Duodenal mucosa (tissue), 2 donors: ENCODE measurements around the gene SNX6.
A peak's percentile ranks its signal among the peaks of the same experiment; 100 is the strongest.

Experiments used
- H3K27ac ChIP-seq: one replicate; pipeline ENCODE4 v1.7.0; 2013; ENCODE audit warnings: low read depth, low read length
- H3K27me3 ChIP-seq, 2 donors: one replicate each; pipeline ENCODE4 v1.7.0; 2013; ENCODE audit warnings: low read length in 2 of 2, control low read depth in 1 of 2; ENCODE audit not compliant: insufficient read depth in 2 of 2, control insufficient read depth in 1 of 2
- H3K36me3 ChIP-seq, 2 donors: one replicate each; pipeline ENCODE4 v1.7.0; 2013; ENCODE audit warnings: low read length in 2 of 2, control low read depth in 1 of 2; ENCODE audit not compliant: insufficient read depth in 2 of 2, control insufficient read depth in 1 of 2
- H3K4me1 ChIP-seq, 2 donors: one replicate each; pipeline ENCODE4 v1.7.0; 2013; ENCODE audit warnings: low read length in 2 of 2, control low read depth in 1 of 2; ENCODE audit not compliant: insufficient read depth in 2 of 2, control insufficient read depth in 1 of 2
- H3K4me3 ChIP-seq, 2 donors: one replicate each; pipeline ENCODE4 v1.7.0; 2013; ENCODE audit warnings: low read length in 2 of 2, low read depth in 1 of 2
- H3K9ac ChIP-seq, 2 donors: one replicate each; pipeline ENCODE4 v1.7.0; 2013; ENCODE audit warnings: low read length in 2 of 2, low read depth in 1 of 2
- H3K9me3 ChIP-seq, 2 donors: one replicate each; pipeline ENCODE4 v1.7.0; 2013; ENCODE audit warnings: low read length in 2 of 2, control low read depth in 1 of 2; ENCODE audit not compliant: control insufficient read depth in 1 of 2

Gene SNX6

DNA sequence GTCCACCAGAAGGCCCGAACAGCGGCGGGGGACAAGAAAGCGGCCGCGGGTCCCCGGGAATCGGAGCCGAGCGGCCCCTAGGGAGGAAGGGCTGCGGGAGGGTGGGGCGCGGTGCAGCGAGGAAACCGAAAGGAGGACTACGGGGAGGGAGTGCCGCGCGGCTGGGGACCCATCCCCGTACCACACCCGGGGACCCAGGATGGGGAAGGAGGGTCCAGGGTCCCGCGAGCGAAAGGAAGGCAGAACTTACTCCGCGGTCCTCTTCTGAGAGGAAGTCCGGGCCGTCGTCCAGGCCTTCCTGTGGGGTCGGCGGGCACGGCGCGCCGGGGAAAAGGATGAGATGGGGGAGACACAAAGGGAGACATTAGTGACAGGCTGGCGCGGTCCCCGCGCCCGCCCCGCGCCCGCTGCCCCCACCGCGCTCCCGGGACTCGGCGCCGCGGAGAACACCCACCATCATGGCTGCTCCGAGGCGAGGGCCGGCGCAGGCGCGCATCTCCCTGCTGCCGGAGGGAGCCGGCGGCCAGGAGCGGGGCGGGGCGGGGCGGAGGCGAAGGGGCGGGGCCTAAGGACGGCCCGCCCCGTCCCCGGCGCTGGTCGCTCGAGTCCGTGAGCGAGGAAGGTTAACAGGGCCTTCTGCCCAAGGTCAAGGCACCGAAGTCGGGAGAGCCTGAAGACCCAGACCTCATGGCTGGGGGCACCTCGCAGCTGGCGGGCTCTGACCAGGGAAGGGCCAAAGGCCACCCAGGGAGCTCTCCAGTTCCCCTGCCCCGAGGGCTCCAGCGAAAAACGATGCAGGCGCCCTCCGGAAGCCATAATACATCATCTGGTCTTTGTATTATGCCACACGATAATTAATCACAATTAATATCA is at the start of gene SNX6:
TSS of gene SNX6 (minus strand) at position 492 of the 873 bp plus-strand sequence. CDS start at position 460, 32 bp downstream.
- H3K9me3 ChIP-seq, result no peaks in the 10 kb centered on the region
- H3K27me3 ChIP-seq, result no peaks in the 10 kb centered on the region
- H3K4me3 ChIP-seq, result peak within 1 kb of the TSS; percentile 94 to 99
- H3K4me1 ChIP-seq, result peaks cover 0 to 6% of the 10 kb centered on the region in 2 donors
- no peaks in the 10 kb centered on the region for H3K36me3 ChIP-seq
- H3K9ac ChIP-seq, result peak within 1 kb of the TSS; percentile 98
- H3K27ac ChIP-seq, result peak within 1 kb of the TSS; percentile 89

GRCh38 chr14:34678735-34679134 is 48.8 kb upstream of the SNX6 start:
- Histone ChIP-seq H3K36me3 (no peaks in the 10 kb centered on the region), H3K27me3 (no peaks in the 10 kb centered on the region), H3K4me1 (no peaks in the 10 kb centered on the region), H3K9me3 (no peaks in the 10 kb centered on the region), H3K9ac (no peak overlapping the region), H3K4me3 (no peak overlapping the region), H3K27ac (no peak overlapping the region)

GRCh38 chr14:34678306-34678705 is 48.4 kb upstream of the SNX6 start:
- H3K27me3 ChIP-seq, result no peaks in the 10 kb centered on the region
- no peaks in the 10 kb centered on the region for H3K36me3 ChIP-seq
- no peaks in the 10 kb centered on the region for H3K9me3 ChIP-seq
- no peak overlapping the region for H3K9ac ChIP-seq
- no peak overlapping the region for H3K27ac ChIP-seq
- no peak overlapping the region for H3K4me3 ChIP-seq
- no peaks in the 10 kb centered on the region for H3K4me1 ChIP-seq

DNA sequence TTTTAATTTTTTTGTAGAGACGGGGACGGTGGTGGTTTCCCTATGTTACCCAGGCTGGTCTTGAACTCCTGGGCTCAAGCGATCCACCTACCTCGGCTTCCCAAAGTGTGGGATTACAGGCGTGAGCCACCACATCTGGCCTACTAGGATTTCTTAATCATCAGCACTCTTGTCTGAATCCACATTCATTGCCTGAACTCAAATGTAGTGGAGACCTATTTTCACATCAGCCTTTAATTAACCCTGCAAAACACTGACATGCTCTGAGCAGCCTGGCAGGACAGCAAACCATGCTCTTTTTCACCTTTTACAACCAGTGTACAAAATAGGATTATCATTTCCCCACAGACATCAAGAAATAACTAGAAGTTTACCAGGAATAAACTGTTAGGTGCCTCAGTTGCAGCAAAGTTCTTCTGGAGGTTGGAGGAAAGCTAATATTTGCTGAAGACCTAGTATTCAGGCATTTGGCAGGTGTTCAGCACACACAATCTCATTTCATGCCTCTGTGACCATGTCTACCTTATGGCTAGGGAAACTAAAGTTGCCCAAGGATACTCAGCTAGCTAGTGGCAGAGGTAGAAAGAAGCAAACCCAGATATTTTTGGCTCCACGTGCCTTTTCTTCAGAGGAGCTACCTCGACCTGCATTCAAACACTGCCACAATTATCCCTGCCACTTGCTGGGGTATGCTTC is 46.7 kb upstream of the SNX6 start:
- no peaks in the 10 kb centered on the region for H3K9me3 ChIP-seq
- H3K36me3 ChIP-seq, result no peaks in the 10 kb centered on the region
- H3K27me3 ChIP-seq, result no peaks in the 10 kb centered on the region
- H3K27ac ChIP-seq, result no peak overlapping the region
- no peak overlapping the region for H3K4me3 ChIP-seq
- H3K4me1 ChIP-seq, result no peaks in the 10 kb centered on the region
- H3K9ac ChIP-seq, result no peak overlapping the region

- Histone ChIP-seq H3K36me3 (no peaks in the 10 kb centered on the region), H3K4me1 (peaks cover 3 to 8% of the 10 kb centered on the region in 2 donors), H3K9me3 (no peaks in the 10 kb centered on the region), H3K9ac (no peak overlapping the region), H3K4me3 (no peak overlapping the region), H3K27me3 (no peaks in the 10 kb centered on the region), H3K27ac (no peak overlapping the region)
Measured at GRCh38 chr14:34673702-34674101, 43.8 kb upstream of the SNX6 start.

GRCh38 chr14:34671716-34672115 is 41.8 kb upstream of the SNX6 start:
- Histone ChIP-seq H3K4me1 (peaks cover 3 to 8% of the 10 kb centered on the region in 2 donors), H3K9ac (no peak overlapping the region), H3K36me3 (no peaks in the 10 kb centered on the region), H3K27me3 (no peaks in the 10 kb centered on the region), H3K9me3 (no peaks in the 10 kb centered on the region), H3K27ac (no peak overlapping the region), H3K4me3 (no peak overlapping the region)

DNA sequence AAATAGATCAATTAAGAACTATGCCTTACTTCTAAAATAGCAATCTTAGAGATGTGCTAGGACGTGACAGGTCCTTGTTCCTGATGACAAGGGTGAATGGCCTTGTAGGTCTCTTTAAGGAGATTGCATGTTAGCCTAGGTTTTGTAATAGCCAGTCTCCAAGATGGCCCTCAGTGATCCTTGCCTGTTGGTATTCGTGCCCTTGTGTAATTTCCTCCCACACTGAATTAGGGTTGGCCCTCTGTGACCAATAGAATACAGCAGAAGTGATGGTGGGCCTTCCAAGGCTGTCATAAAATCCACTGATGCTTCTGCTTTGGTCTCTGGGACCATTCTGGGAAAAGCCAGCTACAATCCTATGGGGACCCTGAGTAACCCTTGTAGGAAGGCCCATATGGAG is 38.2 kb upstream of the SNX6 start:
- H3K27me3 ChIP-seq, result no peaks in the 10 kb centered on the region
- peaks cover 3 to 8% of the 10 kb centered on the region in 2 donors for H3K4me1 ChIP-seq
- no peak overlapping the region for H3K27ac ChIP-seq
- H3K36me3 ChIP-seq, result no peaks in the 10 kb centered on the region
- H3K4me3 ChIP-seq, result no peak overlapping the region
- H3K9ac ChIP-seq, result no peak overlapping the region
- no peaks in the 10 kb centered on the region for H3K9me3 ChIP-seq

- Histone ChIP-seq H3K9me3 (no peaks in the 10 kb centered on the region), H3K27ac (no peak overlapping the region), H3K27me3 (no peaks in the 10 kb centered on the region), H3K36me3 (no peaks in the 10 kb centered on the region), H3K4me1 (peaks cover 3 to 8% of the 10 kb centered on the region in 2 donors), H3K4me3 (no peak overlapping the region), H3K9ac (no peak overlapping the region)
Measured at GRCh38 chr14:34667007-34667406, 37.1 kb upstream of the SNX6 start.

- H3K36me3 ChIP-seq, result no peaks in the 10 kb centered on the region
- peaks cover 3 to 8% of the 10 kb centered on the region in 2 donors for H3K4me1 ChIP-seq
- no peaks in the 10 kb centered on the region for H3K27me3 ChIP-seq
- H3K27ac ChIP-seq, result no peak overlapping the region
- H3K9ac ChIP-seq, result no peak overlapping the region
- H3K4me3 ChIP-seq, result no peak overlapping the region
- H3K9me3 ChIP-seq, result no peaks in the 10 kb centered on the region
Measured at GRCh38 chr14:34665785-34666435, 36.0 kb upstream of the SNX6 start.

DNA sequence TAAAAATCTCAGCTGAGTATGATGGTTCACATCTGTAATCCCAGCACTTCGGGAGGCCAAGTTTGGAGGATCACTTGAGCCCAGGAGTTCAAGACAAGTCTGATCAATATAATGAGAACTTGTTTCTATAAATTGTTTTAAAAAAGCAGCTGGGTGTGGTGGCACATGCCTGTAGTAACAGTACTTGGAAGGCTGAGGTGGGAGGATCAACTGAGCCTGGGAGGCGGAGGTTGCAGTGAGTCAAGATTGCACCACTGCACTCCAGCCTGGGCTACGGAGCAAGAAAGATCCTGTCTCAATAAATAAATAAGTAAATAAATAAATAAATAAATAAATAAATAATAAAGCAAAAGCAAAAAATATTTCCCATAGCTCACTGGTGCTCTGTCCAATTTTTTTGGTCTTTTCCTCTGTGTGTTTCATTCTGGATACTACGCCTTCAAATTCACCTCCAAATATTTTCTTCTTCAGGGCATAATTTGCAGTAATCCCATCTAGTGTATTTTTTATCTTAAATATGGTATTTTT is 32.7 kb upstream of the SNX6 start:
- H3K9me3 ChIP-seq, result no peaks in the 10 kb centered on the region
- no peaks in the 10 kb centered on the region for H3K36me3 ChIP-seq
- H3K9ac ChIP-seq, result no peak overlapping the region
- no peak overlapping the region for H3K4me3 ChIP-seq
- no peak overlapping the region for H3K27ac ChIP-seq
- H3K4me1 ChIP-seq, result no peaks in the 10 kb centered on the region
- no peaks in the 10 kb centered on the region for H3K27me3 ChIP-seq
